ENCODE measurements around the gene MRAP.

MRAP gene

DNA sequence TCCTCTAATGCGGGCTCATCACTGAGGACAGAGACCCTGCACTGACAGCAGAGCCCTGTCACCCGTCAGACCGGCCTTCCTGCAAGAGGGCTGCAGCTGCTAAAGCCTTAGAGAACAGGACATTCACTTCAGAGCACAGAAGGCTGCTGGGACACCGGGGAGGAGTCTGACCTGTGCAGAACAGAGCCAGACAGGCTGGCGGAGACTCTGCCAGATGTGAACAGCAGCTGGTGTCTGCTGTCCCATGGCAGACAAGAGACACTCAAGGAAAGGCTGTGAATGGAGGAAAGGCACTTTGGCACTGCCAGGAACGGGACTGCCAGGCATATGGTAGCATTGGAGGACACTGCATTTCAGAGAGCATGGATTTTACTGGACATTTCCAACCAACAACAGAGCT lies 21.4 kb downstream of the MRAP start:
- Histone ChIP-seq H2AFZ (ENCODE audit: low read length) (no peak overlapping the region), H4K20me1 (ENCODE audit: insufficient read depth, low read length) (no peaks in the 10 kb centered on the region), H3K4me1 (ENCODE audit: insufficient read depth, low read length, severe bottlenecking) (no peaks in the 10 kb centered on the region), H3K4me2 (ENCODE audit: low read length) (no peak overlapping the region), H3K9me3 (ENCODE audit: low read length) (no peaks in the 10 kb centered on the region), H3F3A (ENCODE audit: insufficient read depth, low read length) (no peaks in the 10 kb centered on the region), H3K27ac (ENCODE audit: low read depth, low read length, poor library complexity, severe bottlenecking) (no peak overlapping the region), H3K36me3 (ENCODE audit: insufficient read depth, low read length) (peaks cover 97% of the 10 kb centered on the region), H3K79me2 (ENCODE audit: insufficient read depth, low read length) (no peaks in the 10 kb centered on the region), H3K4me3 (ENCODE audit: low read depth, low read length, poor library complexity, severe bottlenecking) (no peak overlapping the region), H3K9ac (ENCODE audit: low read length) (no peak overlapping the region), H3K9me2 (ENCODE audit: low read depth, low read length) (no peaks in the 10 kb centered on the region), H3K27me3 (ENCODE audit: insufficient read depth, low read length) (no peaks in the 10 kb centered on the region)
- TF ChIP-seq, protein P1, sequence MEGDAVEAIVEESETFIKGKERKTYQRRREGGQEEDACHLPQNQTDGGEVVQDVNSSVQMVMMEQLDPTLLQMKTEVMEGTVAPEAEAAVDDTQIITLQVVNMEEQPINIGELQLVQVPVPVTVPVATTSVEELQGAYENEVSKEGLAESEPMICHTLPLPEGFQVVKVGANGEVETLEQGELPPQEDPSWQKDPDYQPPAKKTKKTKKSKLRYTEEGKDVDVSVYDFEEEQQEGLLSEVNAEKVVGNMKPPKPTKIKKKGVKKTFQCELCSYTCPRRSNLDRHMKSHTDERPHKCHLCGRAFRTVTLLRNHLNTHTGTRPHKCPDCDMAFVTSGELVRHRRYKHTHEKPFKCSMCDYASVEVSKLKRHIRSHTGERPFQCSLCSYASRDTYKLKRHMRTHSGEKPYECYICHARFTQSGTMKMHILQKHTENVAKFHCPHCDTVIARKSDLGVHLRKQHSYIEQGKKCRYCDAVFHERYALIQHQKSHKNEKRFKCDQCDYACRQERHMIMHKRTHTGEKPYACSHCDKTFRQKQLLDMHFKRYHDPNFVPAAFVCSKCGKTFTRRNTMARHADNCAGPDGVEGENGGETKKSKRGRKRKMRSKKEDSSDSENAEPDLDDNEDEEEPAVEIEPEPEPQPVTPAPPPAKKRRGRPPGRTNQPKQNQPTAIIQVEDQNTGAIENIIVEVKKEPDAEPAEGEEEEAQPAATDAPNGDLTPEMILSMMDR (IDR thresholded peaks at IDR 0.05; ENCODE audit: low read length) = no peak
- TF ChIP-seq EZH2 (IDR thresholded peaks at IDR 0.05; ENCODE audit: borderline replicate concordance, low read length) = no peak

DNA sequence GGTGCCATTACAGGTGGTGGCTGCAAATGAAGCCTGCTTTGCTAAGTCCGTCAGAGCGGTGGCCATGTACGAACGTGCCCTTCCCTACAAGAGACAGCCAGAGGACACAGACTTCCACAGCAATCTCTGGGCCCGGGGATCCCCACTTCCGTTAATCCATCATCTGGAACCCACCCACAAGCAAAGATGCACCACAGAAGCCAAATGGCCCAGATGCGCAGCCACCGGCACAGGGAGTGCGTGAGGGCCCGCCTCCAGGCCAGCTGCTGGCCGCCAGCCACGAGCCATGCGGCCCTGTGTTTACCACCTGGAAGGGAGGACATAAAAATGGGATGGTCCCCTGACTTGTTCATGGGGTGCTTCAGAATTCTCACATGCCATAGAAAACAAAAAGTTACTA lies 22.1 kb downstream of the MRAP start:
- H2AFZ ChIP-seq (ENCODE audit: low read length) = no peak overlapping the region
- H3K9me2 ChIP-seq (ENCODE audit: low read depth, low read length) = no peaks in the 10 kb centered on the region
- H3K4me1 ChIP-seq (ENCODE audit: insufficient read depth, low read length, severe bottlenecking) = no peaks in the 10 kb centered on the region
- no peaks in the 10 kb centered on the region for H3K79me2 ChIP-seq (ENCODE audit: insufficient read depth, low read length)
- TF ChIP-seq, protein P1 (IDR thresholded peaks at IDR 0.05; ENCODE audit: low read length) = no peak
- no peak for TF ChIP-seq EZH2 (IDR thresholded peaks at IDR 0.05; ENCODE audit: borderline replicate concordance, low read length)
- H3F3A ChIP-seq (ENCODE audit: insufficient read depth, low read length) = no peaks in the 10 kb centered on the region
- no peaks in the 10 kb centered on the region for H4K20me1 ChIP-seq (ENCODE audit: insufficient read depth, low read length)
- no peak overlapping the region for H3K27ac ChIP-seq (ENCODE audit: low read depth, low read length, poor library complexity, severe bottlenecking)
- H3K27me3 ChIP-seq (ENCODE audit: insufficient read depth, low read length) = no peaks in the 10 kb centered on the region
- H3K4me2 ChIP-seq (ENCODE audit: low read length) = no peak overlapping the region
- H3K36me3 ChIP-seq (ENCODE audit: insufficient read depth, low read length) = peaks cover 100% of the 10 kb centered on the region
- H3K9ac ChIP-seq (ENCODE audit: low read length) = no peak overlapping the region
- no peaks in the 10 kb centered on the region for H3K9me3 ChIP-seq (ENCODE audit: low read length)
- no peak overlapping the region for H3K4me3 ChIP-seq (ENCODE audit: low read depth, low read length, poor library complexity, severe bottlenecking)

- TF ChIP-seq, protein P1 (IDR thresholded peaks at IDR 0.05; ENCODE audit: low read length) = no peak
- no peak for TF ChIP-seq EZH2 (IDR thresholded peaks at IDR 0.05; ENCODE audit: borderline replicate concordance, low read length)
- Histone ChIP-seq H3K4me3 (ENCODE audit: low read depth, low read length, poor library complexity, severe bottlenecking) (no peak overlapping the region), H2AFZ (ENCODE audit: low read length) (no peak overlapping the region), H3K9me3 (ENCODE audit: low read length) (no peaks in the 10 kb centered on the region), H3F3A (ENCODE audit: insufficient read depth, low read length) (no peaks in the 10 kb centered on the region), H3K36me3 (ENCODE audit: insufficient read depth, low read length) (peaks cover 100% of the 10 kb centered on the region), H3K4me1 (ENCODE audit: insufficient read depth, low read length, severe bottlenecking) (no peaks in the 10 kb centered on the region), H3K27ac (ENCODE audit: low read depth, low read length, poor library complexity, severe bottlenecking) (no peak overlapping the region), H3K27me3 (ENCODE audit: insufficient read depth, low read length) (no peaks in the 10 kb centered on the region), H4K20me1 (ENCODE audit: insufficient read depth, low read length) (no peaks in the 10 kb centered on the region), H3K4me2 (ENCODE audit: low read length) (no peak overlapping the region), H3K9ac (ENCODE audit: low read length) (no peak overlapping the region), H3K79me2 (ENCODE audit: insufficient read depth, low read length) (no peaks in the 10 kb centered on the region), H3K9me2 (ENCODE audit: low read depth, low read length) (no peaks in the 10 kb centered on the region)
Measured at GRCh38 chr21:32321480-32321879, 22.8 kb downstream of the MRAP start.
